ENCODE data around the gene ZBTB16.

- TF ChIP-seq REST (IDR thresholded peaks at IDR 0.05; ENCODE audit: insufficient read depth in 1 of 2, low read depth in 2 of 2, low read length in 1 of 2) (no peak), TCF7L2 (IDR thresholded peaks at IDR 0.05; ENCODE audit: low read depth, low read length) (no peak), CTCF (IDR thresholded peaks at IDR 0.05) (no peak)
Measured at GRCh38 chr11:114276077-114276476, 216.6 kb downstream of the ZBTB16 start.

Measured in Panc1 (cell line).